Measurements from ENCODE around the gene COPS4.
"Not testable (repeated sequence)": the region's sequence is repeated elsewhere in the genome, so short reads cannot be mapped to it uniquely, and the experiment has no call there.

COPS4 gene

GRCh38 chr4:83034630-83035494 lies at the start of gene COPS4:
COPS4 (plus strand) TSS chr4:83035183; CDS start chr4:83035225, 42 bp downstream.
- peak; percentile 86 for DNase-seq

- not testable (repeated sequence) for DNase-seq
These were observed 47.5 kb upstream of the COPS4 start for GRCh38 chr4:82987519-82987918.

GRCh38 chr4:82988323-82988832 lies 46.6 kb upstream of the COPS4 start:
- DNase-seq, result no peak

- DNase-seq, result no peak
These were observed 45.2 kb upstream of the COPS4 start for GRCh38 chr4:82989575-82990429.

GRCh38 chr4:82994834-82995233 lies 40.1 kb upstream of the COPS4 start:
- no peak for DNase-seq

- no peak for DNase-seq
These were observed 36.1 kb upstream of the COPS4 start for GRCh38 chr4:82998898-82999297.

- DNase-seq, result no peak
These were observed 32.7 kb upstream of the COPS4 start for GRCh38 chr4:83002329-83002728.

GRCh38 chr4:83003044-83003791 lies 31.8 kb upstream of the COPS4 start:
- not testable (repeated sequence) for DNase-seq

GRCh38 chr4:83009529-83009928 lies 25.5 kb upstream of the COPS4 start:
- DNase-seq, result no peak

- no peak for DNase-seq
These were observed 24.9 kb upstream of the COPS4 start for GRCh38 chr4:83010111-83010521.

GRCh38 chr4:83010522-83011318 lies 24.3 kb upstream of the COPS4 start, which contains the start of gene LIN54:
LIN54 (minus strand) TSS chr4:83010823; CDS start chr4:82984844, 25,979 bp downstream.
- DNase-seq, result no peak

GRCh38 chr4:83011689-83012199 lies 23.2 kb upstream of the COPS4 start:
- DNase-seq, result no peak

GRCh38 chr4:83012200-83012686 lies 22.7 kb upstream of the COPS4 start:
- no peak for DNase-seq

- peak; percentile 73 for DNase-seq
These were observed 22.1 kb upstream of the COPS4 start for GRCh38 chr4:83012687-83013419.

GRCh38 chr4:83013420-83013867 lies 21.5 kb upstream of the COPS4 start:
- DNase-seq, result no peak

GRCh38 chr4:83013902-83014301 lies 21.1 kb upstream of the COPS4 start:
- DNase-seq, result no peak

- no peak for DNase-seq
These were observed 15.0 kb upstream of the COPS4 start for GRCh38 chr4:83019794-83020494.

GRCh38 chr4:83022724-83023450 lies 12.1 kb upstream of the COPS4 start:
- no peak for DNase-seq

GRCh38 chr4:83023599-83023998 lies 11.4 kb upstream of the COPS4 start:
- not testable (repeated sequence) for DNase-seq

Data from NCI-H524 treated with DMSO at 0.1 percent for 48 hours (cell line).